ENCODE data around the gene INA. TPM values are rescaled to one million over a fixed set of nuclear protein-coding genes. Genes with fewer than 3 reads are reported as not detected.

INA gene
- total RNA-seq, 1 experiment from 2014 or later = 0.52 TPM

DNA sequence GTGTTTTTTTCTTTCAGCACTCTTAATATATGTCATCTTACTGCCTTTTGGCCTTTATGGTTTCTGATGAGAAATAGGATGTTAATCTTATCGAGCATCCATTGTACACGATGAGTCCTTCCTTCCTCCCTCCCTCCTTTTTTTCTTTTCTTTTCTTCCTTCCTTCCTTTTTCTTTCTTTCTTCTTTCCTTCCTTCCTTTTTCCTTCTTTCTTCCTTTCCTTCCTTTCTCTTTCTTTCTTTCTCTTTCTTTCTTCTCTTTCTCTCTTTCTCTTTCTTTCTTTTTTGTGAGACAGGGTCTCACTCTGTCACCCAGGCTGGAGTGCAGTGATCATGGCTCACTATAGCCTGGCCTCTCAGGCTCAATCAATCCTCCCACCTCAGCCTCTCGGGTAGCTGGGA is 22.8 kb upstream of the INA start:
- H3K27ac Mint-ChIP-seq (ENCODE audit: unreplicated experiment) = no peak overlapping the region
- H3K27me3 Mint-ChIP-seq (ENCODE audit: insufficient read depth, unreplicated experiment) = no peaks in the 10 kb centered on the region
- Histone ChIP-seq H3K36me3 (ENCODE audit: control insufficient read depth, insufficient read depth, low read length) (no peaks in the 10 kb centered on the region), H3K4me3 (ENCODE audit: low read depth, low read length) (no peak overlapping the region), H3K27me3 (replicated peaks; ENCODE audit: control insufficient read depth, insufficient read depth, low read length) (no peaks in the 10 kb centered on the region), H3K4me1 (no peaks in the 10 kb centered on the region), H3K9me3 (no peaks in the 10 kb centered on the region)
- no peak overlapping the region for H3K4me3 Mint-ChIP-seq (ENCODE audit: unreplicated experiment)
- no peak for DNase-seq
- no TSS peak for BruUV-seq (replicated peaks)
- intact Hi-C loops (cut with micrococcal nuclease; ENCODE audit: unreplicated experiment) = no loop called here
- ChIA-PET POLR2A (no interaction called here), CTCF (no interaction called here)
- H3K4me1 Mint-ChIP-seq (ENCODE audit: low read depth, unreplicated experiment) = peaks cover 7% of the 10 kb centered on the region
- peaks cover 14% of the 10 kb centered on the region for H3K9me3 Mint-ChIP-seq (ENCODE audit: unreplicated experiment)
- H3K36me3 Mint-ChIP-seq (ENCODE audit: insufficient read depth, unreplicated experiment) = peaks cover 7% of the 10 kb centered on the region
- TF ChIP-seq, protein P1, sequence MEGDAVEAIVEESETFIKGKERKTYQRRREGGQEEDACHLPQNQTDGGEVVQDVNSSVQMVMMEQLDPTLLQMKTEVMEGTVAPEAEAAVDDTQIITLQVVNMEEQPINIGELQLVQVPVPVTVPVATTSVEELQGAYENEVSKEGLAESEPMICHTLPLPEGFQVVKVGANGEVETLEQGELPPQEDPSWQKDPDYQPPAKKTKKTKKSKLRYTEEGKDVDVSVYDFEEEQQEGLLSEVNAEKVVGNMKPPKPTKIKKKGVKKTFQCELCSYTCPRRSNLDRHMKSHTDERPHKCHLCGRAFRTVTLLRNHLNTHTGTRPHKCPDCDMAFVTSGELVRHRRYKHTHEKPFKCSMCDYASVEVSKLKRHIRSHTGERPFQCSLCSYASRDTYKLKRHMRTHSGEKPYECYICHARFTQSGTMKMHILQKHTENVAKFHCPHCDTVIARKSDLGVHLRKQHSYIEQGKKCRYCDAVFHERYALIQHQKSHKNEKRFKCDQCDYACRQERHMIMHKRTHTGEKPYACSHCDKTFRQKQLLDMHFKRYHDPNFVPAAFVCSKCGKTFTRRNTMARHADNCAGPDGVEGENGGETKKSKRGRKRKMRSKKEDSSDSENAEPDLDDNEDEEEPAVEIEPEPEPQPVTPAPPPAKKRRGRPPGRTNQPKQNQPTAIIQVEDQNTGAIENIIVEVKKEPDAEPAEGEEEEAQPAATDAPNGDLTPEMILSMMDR (IDR thresholded peaks at IDR 0.05; ENCODE audit: insufficient read depth in 1 of 2, low read depth in 1 of 2, low read length in 1 of 2, severe bottlenecking in 1 of 2, unreplicated experiment in 1 of 2) = no peak

DNA sequence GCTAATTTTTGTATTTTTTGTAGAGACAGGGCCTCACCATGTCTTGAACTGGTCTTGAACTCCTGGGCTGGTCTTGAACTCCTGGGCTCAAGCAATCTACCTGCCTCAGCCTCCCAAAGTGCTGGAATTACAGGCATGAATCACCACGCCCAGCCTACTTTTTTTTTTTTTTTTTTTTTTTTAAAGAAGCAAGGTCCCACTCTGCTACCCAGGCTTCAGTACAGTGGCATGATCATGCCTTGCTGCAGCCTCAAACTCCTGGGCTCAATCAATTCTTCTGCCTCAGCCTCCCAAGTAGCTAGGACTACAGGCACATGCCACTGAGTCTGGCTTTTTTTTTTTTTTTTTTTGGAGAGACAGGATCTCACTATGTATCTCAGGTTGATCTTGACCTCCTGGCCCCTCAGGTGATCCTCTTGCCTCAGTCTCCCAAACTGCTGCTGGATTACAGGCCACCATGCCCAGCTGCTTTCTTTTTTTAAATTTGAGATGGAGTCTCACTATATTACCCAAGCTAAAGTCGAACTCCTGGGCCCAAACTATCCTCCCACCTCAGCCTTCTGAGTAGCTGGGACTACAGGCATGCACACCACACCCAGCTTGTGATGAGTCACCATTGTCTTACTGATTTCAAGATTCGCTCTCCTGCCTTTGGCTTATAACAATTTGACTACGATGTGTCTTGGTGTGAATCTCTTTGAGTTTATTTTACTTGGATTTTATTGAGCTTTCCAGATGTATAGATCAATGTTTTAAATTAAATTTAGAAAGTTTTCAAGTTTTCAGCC is 22.2 kb upstream of the INA start:
- Histone ChIP-seq H3K36me3 (ENCODE audit: control insufficient read depth, insufficient read depth, low read length) (no peaks in the 10 kb centered on the region), H3K4me1 (no peaks in the 10 kb centered on the region), H3K9me3 (peaks cover 4% of the 10 kb centered on the region), H3K4me3 (ENCODE audit: low read depth, low read length) (no peak overlapping the region), H3K27me3 (replicated peaks; ENCODE audit: control insufficient read depth, insufficient read depth, low read length) (no peaks in the 10 kb centered on the region)
- no peak overlapping the region for H3K4me3 Mint-ChIP-seq (ENCODE audit: unreplicated experiment)
- H3K36me3 Mint-ChIP-seq (ENCODE audit: insufficient read depth, unreplicated experiment) = peaks cover 7% of the 10 kb centered on the region
- CTCF ChIA-PET = interaction anchor here (0.7 kb wide), 1 partner anchor 322 kb away, joined by 7 read pairs; no protein-coding TSS in a partner anchor
- POLR2A ChIA-PET = no interaction called here
- peaks cover 18% of the 10 kb centered on the region for H3K9me3 Mint-ChIP-seq (ENCODE audit: unreplicated experiment)
- H3K27me3 Mint-ChIP-seq (ENCODE audit: insufficient read depth, unreplicated experiment) = no peaks in the 10 kb centered on the region
- DNase-seq = no peak
- peaks cover 7% of the 10 kb centered on the region for H3K4me1 Mint-ChIP-seq (ENCODE audit: low read depth, unreplicated experiment)
- intact Hi-C loops (cut with micrococcal nuclease; ENCODE audit: unreplicated experiment) = no loop called here
- TF ChIP-seq, protein P1 (IDR thresholded peaks at IDR 0.05; ENCODE audit: insufficient read depth in 1 of 2, low read depth in 1 of 2, low read length in 1 of 2, severe bottlenecking in 1 of 2, unreplicated experiment in 1 of 2) = no peak
- no peak overlapping the region for H3K27ac Mint-ChIP-seq (ENCODE audit: unreplicated experiment)
- BruUV-seq (replicated peaks) = no TSS peak

DNA sequence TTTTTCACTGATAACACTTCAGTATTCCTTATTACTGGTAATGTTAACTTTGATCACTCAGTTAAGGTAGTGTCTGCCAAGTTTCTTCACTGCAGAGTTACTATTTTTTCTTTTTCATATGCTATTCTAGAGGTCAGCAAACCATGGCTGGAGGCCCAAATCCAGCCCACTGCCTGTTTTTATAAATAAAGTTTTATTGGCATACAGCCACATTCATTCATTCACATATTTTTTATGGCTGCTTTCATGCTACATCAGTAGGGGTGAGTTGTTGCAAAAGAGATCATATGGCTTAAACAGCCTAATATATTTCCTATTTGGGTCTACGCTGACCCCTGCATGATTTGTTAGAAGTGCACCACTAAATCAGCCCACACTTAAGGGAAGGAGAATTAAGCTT is 20.3 kb upstream of the INA start:
- Histone ChIP-seq H3K27me3 (replicated peaks; ENCODE audit: control insufficient read depth, insufficient read depth, low read length) (no peaks in the 10 kb centered on the region), H3K9me3 (peaks cover 13% of the 10 kb centered on the region), H3K36me3 (ENCODE audit: control insufficient read depth, insufficient read depth, low read length) (no peaks in the 10 kb centered on the region), H3K4me3 (ENCODE audit: low read depth, low read length) (no peak overlapping the region), H3K4me1 (no peaks in the 10 kb centered on the region)
- peaks cover 7% of the 10 kb centered on the region for H3K4me1 Mint-ChIP-seq (ENCODE audit: low read depth, unreplicated experiment)
- BruUV-seq (replicated peaks) = no TSS peak
- DNase-seq = no peak
- H3K4me3 Mint-ChIP-seq (ENCODE audit: unreplicated experiment) = no peak overlapping the region
- intact Hi-C loops (cut with micrococcal nuclease; ENCODE audit: unreplicated experiment) = no loop called here
- H3K27me3 Mint-ChIP-seq (ENCODE audit: insufficient read depth, unreplicated experiment) = no peaks in the 10 kb centered on the region
- H3K36me3 Mint-ChIP-seq (ENCODE audit: insufficient read depth, unreplicated experiment) = peaks cover 1% of the 10 kb centered on the region
- TF ChIP-seq, protein P1 (IDR thresholded peaks at IDR 0.05; ENCODE audit: insufficient read depth in 1 of 2, low read depth in 1 of 2, low read length in 1 of 2, severe bottlenecking in 1 of 2, unreplicated experiment in 1 of 2) = no peak
- POLR2A ChIA-PET = no interaction called here
- CTCF ChIA-PET = no interaction called here
- H3K27ac Mint-ChIP-seq (ENCODE audit: unreplicated experiment) = no peak overlapping the region
- peaks cover 23% of the 10 kb centered on the region for H3K9me3 Mint-ChIP-seq (ENCODE audit: unreplicated experiment)

All from Caco-2 (cell line).